NAMALWA (cell line): ENCODE results near the gene KLF16.

ENCODE experiments used
- DNase-seq: peaks from one replicate; pipeline ENCODE4 v3.0.0-alpha.2; 2015; ENCODE audit warnings: low spot score

The KLF16 gene

GRCh38 chr19:1823539-1824251, 39.7 kb downstream of the KLF16 start:
- no peak for DNase-seq

- no peak for DNase-seq
Observed at GRCh38 chr19:1823020-1823419, 40.4 kb downstream of the KLF16 start.

GRCh38 chr19:1822210-1822609, 41.2 kb downstream of the KLF16 start:
- DNase-seq, result no peak

GRCh38 chr19:1819341-1820255, 43.8 kb downstream of the KLF16 start:
- no peak for DNase-seq

GRCh38 chr19:1818549-1819195, 44.7 kb downstream of the KLF16 start:
- DNase-seq, result no peak

- no peak for DNase-seq
Observed at GRCh38 chr19:1817553-1818179, 45.7 kb downstream of the KLF16 start.

- no peak for DNase-seq
Observed at GRCh38 chr19:1816530-1817298, 46.7 kb downstream of the KLF16 start.

GRCh38 chr19:1815605-1816529, 47.5 kb downstream of the KLF16 start:
- no peak for DNase-seq

- DNase-seq, result no peak
Observed at GRCh38 chr19:1814833-1815604, 48.4 kb downstream of the KLF16 start.

- no peak for DNase-seq
Observed at GRCh38 chr19:1814391-1814790, 49.0 kb downstream of the KLF16 start.

GRCh38 chr19:1813192-1814182, 49.9 kb downstream of the KLF16 start:
- DNase-seq, result peak; percentile 26

GRCh38 chr19:1812426-1813191, 50.8 kb downstream of the KLF16 start:
- DNase-seq, result peak; percentile 97

GRCh38 chr19:1811942-1812425, 51.4 kb downstream of the KLF16 start, which contains the start of gene ATP8B3:
Gene ATP8B3 (minus strand): TSS chr19:1812276. CDS start chr19:1811736, 540 bp downstream.
- peak; percentile 77 for DNase-seq

GRCh38 chr19:1811472-1811894, 51.9 kb downstream of the KLF16 start:
- no peak for DNase-seq

GRCh38 chr19:1810439-1811160, 52.8 kb downstream of the KLF16 start:
- DNase-seq, result no peak

- no peak for DNase-seq
Observed at GRCh38 chr19:1809678-1810077, 53.7 kb downstream of the KLF16 start.

- no peak for DNase-seq
Observed at GRCh38 chr19:1808395-1808731, 55.0 kb downstream of the KLF16 start.
